ENCODE data around the gene SNX13.
"Not testable (repeated sequence)": the region's sequence is repeated elsewhere in the genome, so short reads cannot be mapped to it uniquely, and the experiment has no call there.

Gene SNX13

GRCh38 chr7:17848516-17848915 is 91.8 kb downstream of the SNX13 start:
- DNase-seq = no peak

DNA sequence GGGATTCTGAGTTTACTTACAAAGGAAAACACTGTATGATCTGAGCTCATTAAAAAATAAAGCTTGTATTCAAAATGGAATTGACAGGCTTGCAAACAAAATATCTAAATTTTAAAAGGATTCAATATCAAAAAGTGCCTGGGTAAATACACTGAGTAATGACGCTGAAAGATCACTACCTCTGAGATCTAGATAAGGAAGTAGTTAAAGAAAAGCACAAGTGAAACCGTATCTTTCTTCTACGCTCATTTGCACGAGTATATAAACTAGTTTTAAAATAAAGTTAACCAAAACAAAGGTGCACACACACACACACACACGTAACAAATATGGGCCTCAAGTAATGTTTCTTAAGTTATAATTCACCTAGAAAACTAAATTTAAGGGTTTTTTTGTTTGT is 93.4 kb downstream of the SNX13 start:
- no peak for DNase-seq

- DNase-seq = no peak
Measured at GRCh38 chr7:17845197-17845547, 95.1 kb downstream of the SNX13 start.

DNA sequence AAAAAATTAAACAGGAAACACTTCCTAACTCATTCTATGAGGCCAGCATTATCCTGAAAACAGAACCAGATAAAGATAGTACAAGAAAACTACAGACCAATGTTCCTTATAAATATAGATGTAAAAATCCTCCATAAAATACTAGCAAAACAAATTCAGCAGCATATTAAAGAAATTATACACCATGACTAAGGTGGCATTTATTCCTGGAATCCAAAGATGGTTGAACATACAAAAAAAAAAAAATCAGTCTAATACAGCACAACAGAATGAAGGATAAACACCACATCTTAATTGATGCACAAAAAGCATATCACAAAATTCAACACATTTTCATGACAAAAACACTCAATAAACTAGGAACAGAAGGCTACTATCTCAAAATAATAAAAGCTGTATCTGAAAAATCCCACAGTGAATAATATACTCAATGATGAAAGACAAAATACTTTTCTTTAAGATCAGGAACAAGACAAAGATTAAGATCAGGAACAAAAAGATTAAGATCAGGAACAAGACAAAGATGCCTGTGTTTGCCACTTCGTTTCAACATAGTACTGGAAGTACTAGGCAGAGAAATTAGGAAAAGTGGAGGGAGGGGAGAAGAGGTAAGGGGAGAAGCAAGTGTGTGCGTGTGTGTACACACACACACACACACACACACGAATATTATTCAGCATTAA is 95.6 kb downstream of the SNX13 start:
- no peak for DNase-seq

DNA sequence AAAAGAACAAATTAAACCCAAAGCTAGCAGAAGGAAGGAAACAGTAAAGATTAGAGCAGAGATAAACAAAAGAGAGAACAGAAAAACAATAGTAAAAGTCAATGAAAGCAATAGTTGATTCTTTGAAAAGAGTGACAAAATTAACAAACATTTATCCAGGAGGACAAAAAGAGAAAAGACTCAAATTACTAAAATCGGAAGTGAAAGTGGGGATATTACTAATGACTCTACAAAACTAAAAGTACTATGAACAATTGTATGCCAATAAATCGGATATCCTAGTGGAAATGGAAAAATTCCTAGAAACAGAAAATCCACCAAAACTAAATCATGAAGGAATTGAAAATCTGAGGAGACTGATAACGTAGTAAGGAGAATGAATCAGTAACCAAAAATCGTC is 96.3 kb downstream of the SNX13 start:
- DNase-seq = no peak

DNA sequence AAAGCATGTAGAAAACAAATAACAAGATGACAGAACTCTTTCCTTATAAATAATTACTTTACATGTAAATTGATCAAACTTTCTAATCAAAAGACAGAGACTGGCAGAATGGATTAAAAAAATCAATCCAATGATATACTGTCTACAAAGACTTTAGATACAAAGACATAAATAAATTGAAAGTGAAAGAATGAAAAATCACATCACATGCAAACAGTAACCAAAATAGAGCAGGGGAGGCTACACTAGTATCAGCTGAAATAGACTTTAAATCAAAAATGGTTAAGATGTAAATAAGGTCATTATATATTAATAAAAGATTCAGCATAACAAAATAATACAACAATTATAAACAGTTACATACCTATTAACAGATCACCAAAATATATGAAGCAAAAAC is 97.3 kb downstream of the SNX13 start:
- no peak for DNase-seq

- no peak for DNase-seq
Measured at GRCh38 chr7:17832820-17833355, 107.4 kb downstream of the SNX13 start.

- DNase-seq = no peak
Measured at GRCh38 chr7:17832242-17832641, 108.1 kb downstream of the SNX13 start.

- DNase-seq = no peak
Measured at GRCh38 chr7:17830206-17830605, 110.1 kb downstream of the SNX13 start.

DNA sequence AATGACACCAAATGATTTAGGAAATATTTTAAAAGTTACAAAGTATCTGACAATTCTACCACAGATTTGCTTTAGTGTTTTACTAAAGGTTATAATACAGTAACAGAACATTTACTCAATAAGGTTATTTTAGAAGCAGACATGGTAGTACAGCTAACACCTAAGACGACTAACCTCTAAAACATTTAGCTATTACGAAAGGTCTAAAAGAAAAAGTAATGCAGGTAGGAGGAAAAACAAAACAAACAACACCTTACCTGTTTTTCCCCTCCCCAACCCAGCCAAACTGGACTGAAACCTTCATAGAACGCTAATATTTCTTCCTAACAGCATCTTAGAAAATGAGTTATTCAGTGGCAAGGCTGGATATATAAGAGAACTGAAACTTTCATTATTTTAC is 111.3 kb downstream of the SNX13 start:
- DNase-seq = no peak

DNA sequence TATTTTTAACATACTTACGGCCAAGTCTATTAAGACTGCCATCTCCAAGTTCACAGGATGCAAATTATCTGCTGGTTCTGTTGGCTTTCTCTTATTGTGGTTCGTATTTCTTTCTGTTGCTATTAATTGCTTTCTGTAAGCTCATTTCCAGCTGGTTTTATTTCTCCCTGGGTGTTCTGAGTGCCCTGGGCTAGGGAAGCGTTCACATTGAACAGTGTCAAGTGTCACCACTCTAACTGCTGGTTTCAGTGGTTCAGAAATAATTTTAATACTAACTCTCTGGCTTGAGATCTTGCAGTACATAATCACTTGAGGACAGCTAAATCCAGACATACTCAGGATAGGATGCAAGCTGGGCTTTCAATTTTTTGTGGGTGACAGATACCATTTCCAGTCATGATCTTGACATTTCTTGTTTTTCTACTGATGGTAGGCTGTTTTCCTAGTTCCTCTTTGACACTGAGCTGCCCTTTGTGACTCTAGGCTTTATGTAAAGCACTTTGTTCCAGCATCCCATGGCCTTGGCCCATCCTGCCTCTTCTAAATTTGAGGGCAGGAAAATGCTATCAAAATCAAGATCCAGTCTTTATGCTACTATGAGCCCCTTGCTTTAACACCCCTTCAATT is 117.6 kb downstream of the SNX13 start:
- no peak for DNase-seq

- no peak for DNase-seq
Measured at GRCh38 chr7:17816903-17817302, 123.4 kb downstream of the SNX13 start.

GRCh38 chr7:17815318-17815717 is 125.0 kb downstream of the SNX13 start:
- no peak for DNase-seq

- DNase-seq = no peak
Measured at GRCh38 chr7:17814058-17814457, 126.2 kb downstream of the SNX13 start.

- DNase-seq = not testable (repeated sequence)
Measured at GRCh38 chr7:17809215-17809614, 131.1 kb downstream of the SNX13 start.

DNA sequence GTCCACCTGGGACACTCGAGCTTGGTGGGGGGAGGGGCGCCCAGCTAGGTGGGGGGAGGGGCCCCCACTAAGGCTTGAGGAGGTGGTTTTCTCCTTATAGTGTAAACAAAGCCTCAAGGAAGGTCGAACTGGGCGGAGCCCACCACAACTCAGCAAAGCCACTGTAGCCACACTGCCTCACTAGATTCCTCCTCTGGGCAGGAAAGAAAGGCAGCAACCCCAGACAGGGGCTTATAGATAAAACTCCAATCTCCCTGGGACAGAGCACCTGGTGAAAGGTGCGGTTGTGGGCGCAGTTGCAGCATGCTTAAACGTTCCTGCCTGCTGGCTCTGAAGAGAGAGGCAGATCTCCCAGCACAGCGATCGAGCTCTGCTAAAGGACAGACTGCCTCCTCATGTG is 133.1 kb downstream of the SNX13 start:
- no peak for DNase-seq

DNA sequence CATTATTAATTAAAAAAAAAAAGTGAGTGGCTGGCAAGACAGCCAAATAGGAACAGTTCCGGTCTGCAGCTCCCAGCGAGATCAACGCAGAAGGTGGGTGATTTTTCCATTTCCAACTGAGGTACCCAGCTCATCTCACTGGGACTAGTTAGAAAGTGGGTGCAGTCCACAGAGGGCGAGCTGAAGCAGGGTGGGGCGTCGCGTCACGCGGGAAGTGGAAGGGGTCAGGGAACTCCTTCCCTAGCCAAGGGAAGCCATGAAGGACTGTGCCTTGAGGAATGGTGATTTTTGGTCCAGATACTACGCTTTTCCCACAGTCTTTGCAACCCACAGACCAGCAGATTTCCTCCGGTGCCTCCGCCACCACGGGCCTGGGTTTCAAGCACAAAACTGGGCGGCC is 133.7 kb downstream of the SNX13 start:
- DNase-seq = no peak

- DNase-seq = no peak
Measured at GRCh38 chr7:17802056-17802455, 138.2 kb downstream of the SNX13 start.

GRCh38 chr7:17792075-17792936 is 148.0 kb downstream of the SNX13 start:
- no peak for DNase-seq

- no peak for DNase-seq
Measured at GRCh38 chr7:17787257-17787656, 153.0 kb downstream of the SNX13 start.

GRCh38 chr7:17786314-17786852 is 153.9 kb downstream of the SNX13 start:
- DNase-seq = no peak

DNA sequence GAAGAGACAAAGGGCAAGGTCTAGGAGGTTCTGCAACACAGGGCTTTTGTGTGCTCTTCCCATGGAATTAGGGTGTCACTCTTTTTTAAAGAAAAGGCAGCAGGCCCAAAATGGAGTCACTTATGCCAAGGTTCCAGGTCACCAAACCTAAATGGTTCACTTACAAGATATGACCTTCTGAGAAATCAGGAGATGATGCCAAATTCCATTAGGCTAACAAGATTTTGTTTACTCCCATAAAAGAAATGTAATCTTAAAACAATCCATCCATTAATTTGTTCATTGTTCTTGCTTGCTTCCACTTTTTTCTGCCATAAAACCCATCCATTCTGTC is 158.1 kb downstream of the SNX13 start:
- no peak for DNase-seq
